HEK293T (cell line): ENCODE measurements around the gene DOCK2.

Experiments used
- CTCF ChIA-PET: fragments of 350-600 bp; formaldehyde crosslinking; extraction: SDS; loops from one replicate; lab custom pipeline; 2021; ENCODE audit warnings: antibody characterized with exemption, inconsistent platforms; lab: Yijun Ruan, JAX
- POLR2A ChIA-PET: fragments of 350-600 bp; formaldehyde crosslinking; extraction: SDS; loops from one replicate; lab custom pipeline; 2020; ENCODE audit warnings: antibody characterized with exemption, inconsistent platforms; lab: Yijun Ruan, JAX
- DNase-seq: peaks from one replicate; pipeline ENCODE4 v3.0.0; 2012; ENCODE audit warnings: mixed read lengths; ENCODE audit errors: extremely low spot score
- ARNT ChIP-seq: fragments of 450-650 bp; IDR thresholded peaks from 2 replicates; pipeline ENCODE4 v1.6.1; 2017; ENCODE audit warnings: mild to moderate bottlenecking
- BHLHE40 ChIP-seq: fragments of 450-650 bp; IDR thresholded peaks from 2 replicates; pipeline ENCODE4 v1.6.1; 2016; ENCODE audit warnings: mild to moderate bottlenecking, moderate library complexity, borderline replicate concordance
- CTBP1 ChIP-seq: fragments of 450-650 bp; IDR thresholded peaks from 2 replicates; pipeline ENCODE4 v1.6.1; 2016; ENCODE audit warnings: borderline replicate concordance
- ELF4 ChIP-seq: fragments of 450-650 bp; IDR thresholded peaks from 2 replicates; pipeline ENCODE4 v1.6.1; 2017; ENCODE audit warnings: antibody characterized with exemption
- FOXA1 ChIP-seq: fragments of 450-650 bp; IDR thresholded peaks from 2 replicates; pipeline ENCODE4 v1.6.1; 2016; ENCODE audit warnings: mild to moderate bottlenecking
- FOXK2 ChIP-seq: fragments of 450-650 bp; IDR thresholded peaks from 2 replicates; pipeline ENCODE4 v1.6.1; 2016; ENCODE audit warnings: mild to moderate bottlenecking
- FOXM1 ChIP-seq: fragments of 450-650 bp; IDR thresholded peaks from 2 replicates; pipeline ENCODE4 v1.6.1; 2017; ENCODE audit warnings: mild to moderate bottlenecking, borderline replicate concordance
- HDGF ChIP-seq: fragments of 450-650 bp; IDR thresholded peaks from 2 replicates; pipeline ENCODE4 v1.6.1; 2017; ENCODE audit warnings: antibody characterized with exemption, borderline replicate concordance
- L3MBTL2 ChIP-seq: fragments of 450-650 bp; conservative IDR thresholded peaks from 2 replicates; pipeline ENCODE4 v1.6.1; 2016; ENCODE audit warnings: mild to moderate bottlenecking
- LEF1 ChIP-seq: fragments of 450-650 bp; IDR thresholded peaks from 2 replicates; pipeline ENCODE4 v1.6.1; 2017; ENCODE audit warnings: mild to moderate bottlenecking, borderline replicate concordance
- NFRKB ChIP-seq: fragments of 450-650 bp; IDR thresholded peaks from 2 replicates; pipeline ENCODE4 v1.6.1; 2016; ENCODE audit warnings: mild to moderate bottlenecking, moderate library complexity
- SP1 ChIP-seq: fragments of 450-650 bp; IDR thresholded peaks from 2 replicates; pipeline ENCODE4 v1.6.1; 2017
- SUZ12 ChIP-seq: fragments of 450-650 bp; IDR thresholded peaks from 2 replicates; pipeline ENCODE4 v1.6.1; 2016; ENCODE audit warnings: mild to moderate bottlenecking
- TARDBP ChIP-seq: fragments of 450-650 bp; IDR thresholded peaks from 2 replicates; pipeline ENCODE4 v1.6.1; 2016
- ZNF384 ChIP-seq: fragments of 450-650 bp; IDR thresholded peaks from 2 replicates; pipeline ENCODE4 v1.6.1; 2016
- TF ChIP-seq, protein P1 (sequence below): fragments of 450-650 bp; IDR thresholded peaks from 2 replicates; pipeline ENCODE4 v1.6.1; 2016

The DOCK2 gene

GRCh38 chr5:170109059-170110031, 472.3 kb downstream of the DOCK2 start:
- CTCF ChIA-PET = no interaction called here
- DNase-seq = no peak
- TF ChIP-seq BHLHE40 (no peak), FOXA1 (no peak), FOXK2 (no peak), ELF4 (no peak)
- POLR2A ChIA-PET = no interaction called here

- DNase-seq = no peak
- TF ChIP-seq SP1 = no peak
- TF ChIP-seq SUZ12 = no peak
- TF ChIP-seq LEF1 = no peak
- no peak for TF ChIP-seq CTBP1
- TF ChIP-seq HDGF = no peak
- TF ChIP-seq FOXM1 = no peak
- TF ChIP-seq, protein P1, sequence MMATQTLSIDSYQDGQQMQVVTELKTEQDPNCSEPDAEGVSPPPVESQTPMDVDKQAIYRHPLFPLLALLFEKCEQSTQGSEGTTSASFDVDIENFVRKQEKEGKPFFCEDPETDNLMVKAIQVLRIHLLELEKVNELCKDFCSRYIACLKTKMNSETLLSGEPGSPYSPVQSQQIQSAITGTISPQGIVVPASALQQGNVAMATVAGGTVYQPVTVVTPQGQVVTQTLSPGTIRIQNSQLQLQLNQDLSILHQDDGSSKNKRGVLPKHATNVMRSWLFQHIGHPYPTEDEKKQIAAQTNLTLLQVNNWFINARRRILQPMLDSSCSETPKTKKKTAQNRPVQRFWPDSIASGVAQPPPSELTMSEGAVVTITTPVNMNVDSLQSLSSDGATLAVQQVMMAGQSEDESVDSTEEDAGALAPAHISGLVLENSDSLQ = no peak
- TF ChIP-seq ELF4 = no peak
- no peak for TF ChIP-seq ZNF384
- no peak for TF ChIP-seq FOXK2
- no peak for TF ChIP-seq ARNT
- no peak for TF ChIP-seq L3MBTL2
- POLR2A ChIA-PET = no interaction called here
- CTCF ChIA-PET = no interaction called here
Observed at GRCh38 chr5:170110403-170111087, 473.5 kb downstream of the DOCK2 start.

- POLR2A ChIA-PET = no interaction called here
- CTCF ChIA-PET = interaction anchor here (1.2 to 2.3 kb wide), 2 partner anchors 11 to 73 kb away, joined by 4 to 8 read pairs; no protein-coding TSS in a partner anchor
- no peak for DNase-seq
Observed at GRCh38 chr5:170111088-170111785, 474.2 kb downstream of the DOCK2 start.

DNA sequence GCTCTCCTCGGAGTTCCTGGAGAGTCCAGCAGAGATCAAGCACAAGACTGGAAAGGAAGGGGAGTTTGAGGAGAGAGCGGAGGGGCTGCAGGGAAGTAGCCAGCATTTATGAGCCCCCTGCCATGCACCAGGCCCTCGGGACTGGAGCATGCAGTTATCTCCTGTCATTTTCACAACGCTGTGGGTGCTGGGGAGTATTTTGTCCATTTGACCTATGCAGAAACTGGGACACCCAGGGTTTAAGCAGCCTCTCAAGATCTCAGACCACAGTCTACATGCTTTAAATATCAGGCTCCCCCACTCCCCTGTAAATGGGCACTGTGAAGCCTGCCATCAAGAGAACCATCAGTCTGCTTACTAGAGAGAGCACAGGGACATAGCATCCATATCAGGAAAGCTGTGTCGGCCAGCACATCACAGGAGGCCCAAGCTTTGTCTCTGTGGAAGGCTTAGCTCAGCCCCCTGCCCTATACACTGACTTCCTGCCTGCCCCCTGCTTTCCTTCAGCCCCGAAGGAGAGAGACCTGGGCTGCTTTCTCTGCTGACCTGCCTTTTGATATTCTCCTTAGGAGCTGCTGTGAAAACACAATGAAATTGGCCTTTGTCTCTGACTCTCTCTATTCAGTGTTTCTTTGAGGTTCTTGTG, 475.9 kb downstream of the DOCK2 start:
- TF ChIP-seq L3MBTL2 (no peak), SP1 (no peak), ARNT (no peak), SUZ12 (no peak), TARDBP (no peak), LEF1 (no peak), ZNF384 (no peak), FOXA1 (no peak), FOXM1 (no peak), NFRKB (no peak), CTBP1 (no peak), FOXK2 (no peak), BHLHE40 (no peak), ELF4 (no peak), HDGF (no peak)
- TF ChIP-seq, protein P1 = no peak
- DNase-seq = no peak
- ChIA-PET CTCF (interaction anchor here (0.6 to 2.3 kb wide), 2 partner anchors 14 to 72 kb away, joined by 3 to 8 read pairs; no protein-coding TSS in a partner anchor), POLR2A (no interaction called here)

More at GRCh38 chr5:170111088-170111785, 474.2 kb downstream of the DOCK2 start:
- TF ChIP-seq L3MBTL2 = no peak
- TF ChIP-seq, protein P1 = no peak
- no peak for TF ChIP-seq NFRKB
- TF ChIP-seq TARDBP = no peak
- no peak for TF ChIP-seq LEF1
- TF ChIP-seq FOXK2 = no peak
- no peak for TF ChIP-seq HDGF
- no peak for TF ChIP-seq ELF4
- TF ChIP-seq CTBP1 = no peak
- no peak for TF ChIP-seq SP1
- TF ChIP-seq ARNT = no peak
- TF ChIP-seq FOXM1 = no peak

- no peak for DNase-seq
- no peak for TF ChIP-seq ZNF384
- no peak for TF ChIP-seq FOXA1
- TF ChIP-seq ARNT = no peak
- no peak for TF ChIP-seq ELF4
- no peak for TF ChIP-seq L3MBTL2
- no peak for TF ChIP-seq SUZ12
- no peak for TF ChIP-seq HDGF
- TF ChIP-seq, protein P1 = no peak
- TF ChIP-seq CTBP1 = no peak
- TF ChIP-seq FOXM1 = no peak
- no peak for TF ChIP-seq FOXK2
- TF ChIP-seq LEF1 = no peak
- CTCF ChIA-PET = interaction anchor here (2.3 kb wide), 1 partner anchor 71 kb away, joined by 8 read pairs; no protein-coding TSS in a partner anchor
- POLR2A ChIA-PET = no interaction called here
Observed at GRCh38 chr5:170113522-170113900, 476.4 kb downstream of the DOCK2 start.
